Retina (tissue), 1 donor: Measurements from ENCODE around the gene PRKN.
"Not testable (repeated sequence)": the region's sequence is repeated elsewhere in the genome, so short reads cannot be mapped to it uniquely, and the experiment has no call there.

Experiments
- DNase-seq: peaks from one replicate; pipeline ENCODE4 v3.0.0-alpha.2; 2016

The PRKN gene

DNA sequence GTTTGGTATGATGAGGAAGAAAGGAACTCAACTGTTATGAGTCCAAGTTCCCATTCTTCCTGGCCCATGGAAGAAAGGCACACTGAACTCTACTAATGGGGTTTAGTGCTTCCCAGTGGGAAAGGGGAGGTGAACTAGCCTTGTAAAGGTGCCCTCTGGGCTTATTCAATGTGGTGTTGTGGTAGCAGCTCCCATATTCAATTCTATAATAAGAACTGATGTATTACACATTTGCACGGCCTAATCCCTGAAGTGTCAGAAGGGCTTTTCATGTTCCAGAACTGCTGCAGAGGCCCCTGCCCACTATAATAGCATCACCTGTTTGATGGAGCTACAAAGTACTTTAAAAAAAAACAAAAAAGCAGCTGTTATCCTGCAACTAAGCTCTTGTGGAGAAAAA, 17.1 kb downstream of the PRKN start:
- DNase-seq, result no peak

DNA sequence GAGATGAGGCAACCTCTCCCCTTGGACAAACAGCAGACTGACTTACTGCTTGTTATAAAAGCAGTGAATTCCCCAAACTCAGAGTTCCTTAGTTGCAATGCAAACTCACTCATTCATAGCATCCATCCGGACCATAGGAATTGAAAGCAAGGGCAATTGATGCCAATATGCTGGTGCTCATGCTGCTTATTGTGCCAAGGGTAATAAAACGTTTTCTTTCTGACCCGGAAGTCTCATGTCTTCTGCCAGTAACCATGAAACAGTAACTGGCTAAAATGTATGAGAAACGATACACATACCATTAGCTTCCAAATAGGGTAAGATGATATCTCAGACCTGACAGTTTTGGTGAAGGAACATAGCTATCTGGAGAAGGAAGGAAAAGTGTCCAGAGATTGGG, 18.1 kb downstream of the PRKN start:
- no peak for DNase-seq

GRCh38 chr6:162708971-162709370, 18.6 kb downstream of the PRKN start:
- no peak for DNase-seq

- no peak for DNase-seq
Measured at GRCh38 chr6:162706232-162706631, 21.3 kb downstream of the PRKN start.

DNA sequence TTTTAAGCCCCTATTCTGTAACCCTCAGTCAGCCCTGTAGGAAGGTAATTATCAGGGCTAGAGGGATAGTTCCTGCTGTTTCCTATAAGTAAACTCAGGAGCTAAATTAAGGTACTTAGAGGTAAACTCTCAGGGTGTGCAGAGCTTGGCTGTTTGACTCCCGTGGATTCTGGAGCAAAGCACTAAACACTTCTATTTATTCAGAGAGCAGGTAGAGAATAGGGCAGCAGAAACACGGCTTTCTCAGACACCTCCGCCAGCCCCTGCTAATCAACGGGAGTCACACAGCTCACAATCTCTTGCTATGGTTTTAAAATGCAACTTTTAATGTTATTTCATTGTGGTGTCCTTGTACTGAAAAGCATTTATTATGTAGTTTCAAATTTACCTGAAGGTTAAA, 21.8 kb downstream of the PRKN start:
- DNase-seq, result no peak

DNA sequence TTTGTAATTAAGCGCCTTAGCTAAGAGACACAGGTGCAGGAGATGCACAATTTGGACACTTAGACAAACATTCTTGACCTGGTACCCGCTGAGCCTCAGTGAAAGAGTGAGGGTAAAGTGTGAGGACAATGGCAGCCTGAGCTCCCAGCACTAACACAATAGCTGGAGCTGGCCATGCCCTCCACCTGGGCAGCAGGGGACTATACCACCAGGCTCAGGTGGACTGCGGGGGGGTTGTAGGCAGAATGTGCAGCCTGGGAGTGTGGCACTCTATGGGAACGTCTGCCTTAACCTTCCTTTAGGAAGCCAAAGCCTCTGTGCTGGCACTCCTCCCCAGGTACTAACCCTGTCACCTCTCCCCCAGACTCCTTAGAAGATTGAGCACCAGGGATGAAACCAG, 23.6 kb downstream of the PRKN start:
- DNase-seq, result peak; percentile 8

- DNase-seq, result peak; percentile 11
Measured at GRCh38 chr6:162702446-162702845, 25.1 kb downstream of the PRKN start.

DNA sequence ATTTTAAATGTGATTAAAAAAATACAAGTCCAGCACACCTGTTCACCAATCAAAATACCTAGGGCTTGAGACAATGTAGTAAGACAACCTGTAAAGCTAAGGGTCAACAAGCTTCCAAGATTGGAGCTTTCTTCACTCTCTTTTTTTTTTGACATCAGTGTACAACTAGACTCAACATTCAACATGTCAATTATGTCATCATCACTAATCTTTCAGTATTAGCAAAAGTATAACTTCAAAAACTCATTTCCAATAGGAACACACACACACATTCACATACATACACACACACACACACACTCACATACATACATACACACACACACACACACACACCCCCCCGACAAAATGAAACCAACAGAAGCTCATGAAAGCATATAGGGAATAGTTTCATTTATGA, 26.0 kb downstream of the PRKN start:
- DNase-seq, result no peak

DNA sequence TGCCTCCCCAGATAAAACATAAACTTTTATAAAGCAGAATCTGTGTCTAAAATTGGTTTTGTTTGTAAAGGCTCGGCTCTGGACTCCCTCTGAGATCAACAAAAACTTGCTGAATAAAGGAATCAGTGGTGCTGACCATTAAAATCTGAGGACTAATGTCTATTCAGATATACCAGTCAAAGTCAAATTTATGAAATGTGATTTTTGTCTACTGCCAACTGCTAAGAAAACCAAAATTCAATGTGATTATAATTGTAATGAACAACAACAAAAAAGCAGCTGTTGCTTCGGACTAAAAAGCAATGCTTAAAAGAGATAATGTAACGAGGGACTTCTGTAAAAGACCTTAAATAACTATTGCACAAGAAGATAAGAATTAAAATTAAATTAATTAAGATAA, 26.6 kb downstream of the PRKN start:
- no peak for DNase-seq

DNA sequence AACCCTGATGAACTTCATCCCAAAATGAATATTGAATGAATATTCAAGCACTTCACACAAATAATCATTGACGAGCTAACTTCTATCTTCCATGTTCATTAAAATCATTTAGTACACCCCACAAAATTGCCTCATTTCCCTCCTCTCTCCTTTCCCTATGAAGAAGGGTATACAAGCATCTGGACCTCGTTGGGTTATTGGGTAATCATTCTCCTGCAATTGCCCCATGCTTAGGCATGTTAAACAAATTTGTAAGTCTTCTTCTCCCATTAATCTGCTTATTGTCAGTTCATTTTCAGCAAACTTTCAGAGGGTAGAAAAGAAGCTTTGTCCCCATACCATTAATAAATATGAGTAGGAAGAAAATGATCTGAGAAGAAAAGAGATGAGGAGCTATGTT, 27.6 kb downstream of the PRKN start:
- DNase-seq, result no peak

GRCh38 chr6:162698440-162698839, 29.1 kb downstream of the PRKN start:
- no peak for DNase-seq

DNA sequence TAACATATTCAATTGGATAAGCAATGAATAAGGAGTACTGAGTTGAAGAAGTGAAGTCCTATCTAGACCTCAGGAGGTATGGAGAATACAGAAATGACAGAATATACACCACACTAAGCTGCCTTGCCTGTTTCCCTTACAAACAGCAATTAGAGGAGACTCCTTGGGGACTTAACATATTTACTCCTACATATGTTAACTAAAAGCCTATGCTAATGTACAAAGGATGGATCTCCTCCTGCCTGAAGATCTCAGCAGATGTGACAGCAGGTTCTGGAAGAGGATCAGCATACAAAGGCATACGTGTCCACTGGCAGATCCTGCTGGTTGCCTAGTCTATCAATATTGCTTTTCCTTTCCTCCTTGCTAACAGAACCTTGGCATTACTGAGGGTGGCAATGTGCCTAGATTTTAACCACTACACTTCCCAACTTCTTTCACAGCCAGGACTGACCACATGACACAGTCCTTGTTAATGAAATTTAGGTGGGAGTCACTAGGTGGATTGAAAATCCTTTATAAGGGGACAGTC, 29.6 kb downstream of the PRKN start:
- DNase-seq, result no peak

DNA sequence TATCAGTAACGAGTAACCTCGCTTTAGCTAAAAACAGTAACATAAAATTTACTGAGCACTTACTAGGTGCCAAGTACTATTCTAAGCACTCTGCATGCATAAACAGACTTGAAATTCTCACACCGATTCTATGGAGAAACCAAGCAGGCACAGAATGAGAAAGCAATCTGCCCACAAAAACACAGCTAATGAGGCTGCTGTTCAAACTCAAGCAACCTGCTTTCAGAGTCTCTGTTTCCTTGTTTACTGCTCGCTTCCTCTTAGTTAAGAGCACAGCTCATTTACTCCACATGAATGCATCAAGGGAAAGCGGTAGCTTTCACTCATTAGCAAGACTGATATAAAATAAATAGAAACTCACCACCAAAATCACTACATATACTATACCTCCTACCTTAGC, 37.4 kb downstream of the PRKN start:
- DNase-seq, result no peak

GRCh38 chr6:162688751-162689345, 38.7 kb downstream of the PRKN start:
- peak; percentile 33 for DNase-seq

DNA sequence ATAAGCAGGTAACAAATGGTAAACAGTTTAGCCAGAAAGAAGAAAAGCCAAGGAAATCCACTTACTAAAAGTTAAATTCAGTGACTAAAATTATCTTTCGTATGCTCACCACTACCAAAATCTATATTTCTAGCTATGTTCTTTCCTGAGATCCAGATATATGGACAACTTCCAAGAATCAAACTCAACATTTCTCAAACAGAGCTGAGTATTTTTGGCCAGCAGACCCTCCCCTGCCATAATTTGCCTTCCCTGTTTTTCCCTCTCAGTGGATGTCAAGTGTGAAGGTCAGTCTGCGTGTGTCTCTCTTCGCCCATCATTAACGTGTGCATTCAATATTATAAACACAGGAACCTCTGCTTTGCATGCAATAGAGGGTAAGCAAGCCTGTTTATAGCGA, 42.0 kb downstream of the PRKN start:
- no peak for DNase-seq

DNA sequence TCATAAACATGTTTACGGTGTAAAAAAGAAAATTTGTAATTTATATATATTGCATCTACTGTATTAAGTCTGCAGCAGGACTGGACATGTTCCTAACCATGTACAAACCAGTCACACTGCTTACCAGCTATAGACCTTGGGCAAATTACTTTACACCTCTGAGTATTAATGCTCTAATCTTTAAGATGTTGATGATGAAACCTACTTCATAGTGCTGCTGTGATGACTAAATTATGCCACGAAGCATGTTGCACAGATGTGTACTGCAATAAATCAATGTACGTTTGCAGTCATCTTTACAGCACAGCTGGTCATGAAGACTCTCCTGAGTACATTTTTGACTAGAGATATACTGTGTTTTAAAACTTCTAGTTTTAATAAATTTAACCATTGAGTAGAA, 42.6 kb downstream of the PRKN start:
- DNase-seq, result no peak

DNA sequence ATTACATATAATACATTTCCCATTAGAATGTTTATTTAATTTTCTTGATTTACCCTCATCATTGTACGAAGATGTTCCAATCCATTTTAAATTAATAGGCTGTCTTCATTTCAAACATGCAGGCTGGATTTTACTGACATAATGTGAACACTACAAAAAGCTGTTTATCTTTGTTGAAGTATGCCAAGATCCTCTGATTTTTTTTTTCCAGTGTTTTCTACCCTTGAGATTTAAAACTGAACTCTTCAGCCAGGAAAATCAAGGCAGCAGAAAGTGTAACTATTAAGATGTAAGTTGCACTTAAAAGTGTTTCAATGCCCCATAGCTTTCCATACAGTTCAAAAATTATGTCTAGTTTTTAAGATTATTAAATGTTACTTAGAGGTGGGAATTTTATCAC, 43.5 kb downstream of the PRKN start:
- DNase-seq, result no peak

GRCh38 chr6:162683135-162683534, 44.4 kb downstream of the PRKN start:
- no peak for DNase-seq

DNA sequence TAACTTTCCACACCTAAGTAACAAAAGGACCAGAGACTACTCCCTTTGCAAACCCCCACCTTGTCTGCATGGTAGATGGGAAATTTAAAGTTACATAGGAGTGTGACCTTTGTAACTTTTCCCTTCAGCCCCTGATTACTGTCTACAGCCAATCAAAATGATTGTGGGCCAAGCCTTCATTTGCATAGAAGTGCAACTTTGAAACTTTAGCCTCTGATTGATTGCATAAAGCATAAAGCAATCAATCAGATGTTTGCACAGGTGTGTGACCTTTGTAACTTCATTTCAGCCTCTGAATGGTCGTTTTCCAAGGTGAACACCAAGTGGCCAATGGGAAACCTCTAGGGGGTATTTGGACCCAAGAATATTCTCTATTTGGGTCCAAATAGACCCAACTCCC, 46.1 kb downstream of the PRKN start:
- no peak for DNase-seq

GRCh38 chr6:162680871-162681270, 46.7 kb downstream of the PRKN start:
- DNase-seq, result no peak

DNA sequence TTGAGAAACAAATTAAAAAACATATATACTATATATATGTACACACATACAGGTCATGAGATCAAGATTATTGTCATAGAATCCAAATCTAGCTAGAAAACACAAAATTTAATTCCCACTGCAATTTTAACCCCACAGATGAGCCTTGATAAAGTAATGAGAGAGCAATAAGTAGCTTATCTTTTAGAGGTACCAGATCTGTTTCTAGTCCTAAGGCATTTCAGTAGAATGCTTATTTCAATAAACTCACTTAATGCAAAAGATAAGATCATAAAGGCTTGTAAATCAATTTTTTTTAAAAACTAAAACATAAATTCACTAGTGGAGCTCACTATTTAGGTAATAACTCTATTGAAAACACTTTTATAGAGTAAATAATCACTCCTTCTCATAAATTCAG, 47.2 kb downstream of the PRKN start:
- no peak for DNase-seq

- no peak for DNase-seq
Measured at GRCh38 chr6:162679681-162680080, 47.9 kb downstream of the PRKN start.

DNA sequence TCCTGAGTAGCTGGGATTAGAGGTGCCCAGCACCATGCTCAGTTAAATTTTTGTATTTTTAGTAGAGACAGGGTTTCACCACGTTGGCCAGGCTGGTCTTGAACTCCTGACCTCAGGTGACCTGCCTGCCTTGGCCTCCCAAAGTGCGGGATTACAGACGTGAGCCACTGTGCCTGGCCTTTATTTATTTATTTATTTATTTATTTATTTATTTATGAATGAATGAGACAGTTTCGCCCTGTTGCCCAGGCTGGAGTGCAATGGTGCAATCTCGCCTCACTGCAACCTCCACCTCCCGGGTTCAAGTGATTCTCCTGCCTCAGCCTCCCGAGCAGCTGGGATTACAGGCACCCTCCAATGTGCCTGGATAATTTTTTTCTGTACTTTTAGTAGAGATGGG, 48.7 kb downstream of the PRKN start:
- not testable (repeated sequence) for DNase-seq

DNA sequence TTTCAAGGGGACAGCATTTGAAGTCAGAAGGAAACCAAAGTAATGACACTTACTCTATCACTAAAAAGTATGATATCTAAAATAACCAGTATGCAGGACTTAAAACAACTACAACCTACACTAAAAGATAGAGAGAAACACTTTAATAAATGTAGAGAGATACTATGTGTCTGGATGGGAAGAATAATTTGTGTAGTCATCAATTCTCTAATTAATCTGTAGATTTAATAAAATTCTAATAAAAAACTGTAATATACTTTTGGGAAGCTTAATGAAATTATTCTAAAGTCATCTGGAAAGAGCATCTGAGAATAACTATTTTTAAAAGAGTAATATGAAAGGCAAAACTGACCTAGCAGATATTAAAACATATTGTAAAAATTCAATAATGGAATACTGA, 52.1 kb downstream of the PRKN start:
- DNase-seq, result no peak

GRCh38 chr6:162674452-162674851, 53.1 kb downstream of the PRKN start:
- no peak for DNase-seq
